Measurements from ENCODE around the gene DENND1C. TPM values are rescaled to one million over a fixed set of nuclear protein-coding genes. Genes with fewer than 3 reads are reported as not detected.
A peak's percentile ranks its signal among the peaks of the same experiment; 100 is the strongest.

DENND1C gene
- total RNA-seq, 6 experiments from 2014 or later: 0.90 to 2.7 (median 1.8) TPM

- TF ChIP-seq POLR2A (IDR thresholded peaks at IDR 0.05): no peak
- TF ChIP-seq CTCF (IDR thresholded peaks at IDR 0.05): no peak
- H3K4me1 ChIP-seq: peaks cover 0 to 8% (median 0%) of the 10 kb centered on the region in 4 donors
- ATAC-seq (no peak), DNase-seq (no peak)
- H3K36me3 ChIP-seq: no peaks in the 10 kb centered on the region
- 48% methylated on average over 2 of the region's 2 CpGs for WGBS (ENCODE audit: insufficient coverage, low coverage, low lambda C conversion rate, missing lambda C conversion rate)
- H3K27me3 ChIP-seq: no peaks in the 10 kb centered on the region
- H3K27ac ChIP-seq: no peak overlapping the region
- H3K9me3 ChIP-seq: no peaks in the 10 kb centered on the region
- no peak overlapping the region for H3K4me3 ChIP-seq
- intact Hi-C loops (cut with DNase I): loop anchor here in 1 of 2 donors (10.0 kb wide), 1 partner anchor 335 kb away; no protein-coding TSS in a partner anchor
Observed at GRCh38 chr19:6529351-6529750, 47.8 kb upstream of the DENND1C start.

- no peak overlapping the region for H3K27ac ChIP-seq
- intact Hi-C loops (cut with DNase I): loop anchor here in 1 of 2 donors (10.0 kb wide), 1 partner anchor 336 kb away; no protein-coding TSS in a partner anchor
- ATAC-seq (peak; percentile 4 to 29 (median 13)), DNase-seq (peak in 1 of 3 donors; percentile 39)
- no peaks in the 10 kb centered on the region for H3K36me3 ChIP-seq
- H3K9me3 ChIP-seq: no peaks in the 10 kb centered on the region
- H3K27me3 ChIP-seq: no peaks in the 10 kb centered on the region
- H3K4me1 ChIP-seq: peaks cover 0 to 8% (median 0%) of the 10 kb centered on the region in 4 donors
- TF ChIP-seq CTCF (IDR thresholded peaks at IDR 0.05): no peak
- no peak for TF ChIP-seq POLR2A (IDR thresholded peaks at IDR 0.05)
- H3K4me3 ChIP-seq: no peak overlapping the region
- WGBS (ENCODE audit: insufficient coverage, low coverage, low lambda C conversion rate, missing lambda C conversion rate): 33% methylated on average over 3 of the region's 9 CpGs
Observed at GRCh38 chr19:6528544-6529121, 47.0 kb upstream of the DENND1C start.

- intact Hi-C loops (cut with DNase I): loop anchor here in 1 of 2 donors (10.0 kb wide), 1 partner anchor 337 kb away; no protein-coding TSS in a partner anchor
- ATAC-seq (no peak), DNase-seq (no peak)
- no peak overlapping the region for H3K4me3 ChIP-seq
- no peaks in the 10 kb centered on the region for H3K9me3 ChIP-seq
- 69% methylated on average over 13 of the region's 17 CpGs for WGBS (ENCODE audit: insufficient coverage, low coverage, low lambda C conversion rate, missing lambda C conversion rate)
- H3K4me1 ChIP-seq: peaks cover 0 to 8% (median 0%) of the 10 kb centered on the region in 4 donors
- H3K27ac ChIP-seq: no peak overlapping the region
- H3K27me3 ChIP-seq: no peaks in the 10 kb centered on the region
- H3K36me3 ChIP-seq: no peaks in the 10 kb centered on the region
- TF ChIP-seq CTCF (IDR thresholded peaks at IDR 0.05) (no peak), POLR2A (IDR thresholded peaks at IDR 0.05) (no peak)
Observed at GRCh38 chr19:6527893-6528543, 46.4 kb upstream of the DENND1C start.

- TF ChIP-seq POLR2A (IDR thresholded peaks at IDR 0.05) (no peak), CTCF (IDR thresholded peaks at IDR 0.05) (no peak)
- DNase-seq (no peak), ATAC-seq (peak in 3 of 4 donors; percentile 17 to 31 (median 19))
- H3K4me1 ChIP-seq: no peaks in the 10 kb centered on the region
- no peak overlapping the region for H3K4me3 ChIP-seq
- H3K9me3 ChIP-seq: no peaks in the 10 kb centered on the region
- 75% methylated on average over 2 of the region's 2 CpGs for WGBS (ENCODE audit: insufficient coverage, low coverage, low lambda C conversion rate, missing lambda C conversion rate)
- H3K27me3 ChIP-seq: no peaks in the 10 kb centered on the region
- H3K27ac ChIP-seq: no peak overlapping the region
- intact Hi-C loops (cut with DNase I): loop anchor here in 1 of 2 donors (10.0 kb wide), 1 partner anchor 340 kb away; no protein-coding TSS in a partner anchor
- no peaks in the 10 kb centered on the region for H3K36me3 ChIP-seq
Observed at GRCh38 chr19:6524311-6524710, 42.7 kb upstream of the DENND1C start.

All from right lobe of liver (tissue), 6 donors.